ENCODE results near the gene AMIGO1.
A peak's percentile ranks its signal among the peaks of the same experiment; 100 is the strongest.

Gene AMIGO1

GRCh38 chr1:109543283-109543987, 33.9 kb upstream of the AMIGO1 start:
- Histone ChIP-seq H3K36me3 (no peaks in the 10 kb centered on the region), H4K20me1 (no peaks in the 10 kb centered on the region), H3K9ac (no peak overlapping the region), H3K4me2 (no peak overlapping the region), H3K9me3 (no peaks in the 10 kb centered on the region), H3K27ac (no peak overlapping the region), H3K4me1 (peaks cover 24% of the 10 kb centered on the region), H3K4me3 (no peak overlapping the region), H3K27me3 (no peaks in the 10 kb centered on the region)
- TF ChIP-seq Cebpa-rat (IDR thresholded peaks at IDR 0.05): no peak

GRCh38 chr1:109542657-109543056, 33.1 kb upstream of the AMIGO1 start:
- Histone ChIP-seq H3K27ac (no peak overlapping the region), H3K27me3 (no peaks in the 10 kb centered on the region), H3K4me2 (no peak overlapping the region), H4K20me1 (no peaks in the 10 kb centered on the region), H3K4me1 (peaks cover 24% of the 10 kb centered on the region), H3K9me3 (no peaks in the 10 kb centered on the region), H3K4me3 (no peak overlapping the region), H3K9ac (no peak overlapping the region), H3K36me3 (no peaks in the 10 kb centered on the region)
- no peak for TF ChIP-seq Cebpa-rat (IDR thresholded peaks at IDR 0.05)

GRCh38 chr1:109541102-109541501, 31.6 kb upstream of the AMIGO1 start:
- H3K4me2 ChIP-seq: peak overlapping the region; percentile 47
- H3K9me3 ChIP-seq: no peaks in the 10 kb centered on the region
- no peak overlapping the region for H3K27ac ChIP-seq
- TF ChIP-seq Cebpa-rat (IDR thresholded peaks at IDR 0.05): no peak
- peaks cover 14% of the 10 kb centered on the region for H3K4me1 ChIP-seq
- H3K9ac ChIP-seq: no peak overlapping the region
- no peaks in the 10 kb centered on the region for H4K20me1 ChIP-seq
- H3K36me3 ChIP-seq: no peaks in the 10 kb centered on the region
- no peaks in the 10 kb centered on the region for H3K27me3 ChIP-seq
- no peak overlapping the region for H3K4me3 ChIP-seq

- Histone ChIP-seq H3K27ac (no peak within 1 kb of the TSS), H3K9me3 (no peaks in the 10 kb centered on the region), H3K27me3 (no peaks in the 10 kb centered on the region), H3K9ac (no peak within 1 kb of the TSS), H4K20me1 (no peaks in the 10 kb centered on the region), H3K4me1 (peaks cover 22% of the 10 kb centered on the region), H3K4me2 (peak within 1 kb of the TSS; percentile 47), H3K36me3 (no peaks in the 10 kb centered on the region), H3K4me3 (no peak within 1 kb of the TSS)
- no peak for TF ChIP-seq Cebpa-rat (IDR thresholded peaks at IDR 0.05)
These were observed 30.1 kb upstream of the AMIGO1 start, which contains the start of gene GPR61 for GRCh38 chr1:109539676-109540075. Gene GPR61 (plus strand): TSS chr1:109539872. CDS start chr1:109543023, 3,151 bp downstream.

GRCh38 chr1:109538827-109539555, 29.5 kb upstream of the AMIGO1 start:
- H3K4me2 ChIP-seq: no peak overlapping the region
- no peak overlapping the region for H3K4me3 ChIP-seq
- H3K27ac ChIP-seq: no peak overlapping the region
- no peaks in the 10 kb centered on the region for H3K27me3 ChIP-seq
- peaks cover 22% of the 10 kb centered on the region for H3K4me1 ChIP-seq
- TF ChIP-seq Cebpa-rat (IDR thresholded peaks at IDR 0.05): no peak
- H3K9ac ChIP-seq: no peak overlapping the region
- no peaks in the 10 kb centered on the region for H3K9me3 ChIP-seq
- no peaks in the 10 kb centered on the region for H4K20me1 ChIP-seq
- H3K36me3 ChIP-seq: no peaks in the 10 kb centered on the region

GRCh38 chr1:109537450-109538178, 28.1 kb upstream of the AMIGO1 start:
- Histone ChIP-seq H3K27me3 (no peaks in the 10 kb centered on the region), H3K9ac (no peak overlapping the region), H4K20me1 (no peaks in the 10 kb centered on the region), H3K36me3 (no peaks in the 10 kb centered on the region), H3K4me3 (no peak overlapping the region), H3K4me2 (no peak overlapping the region), H3K9me3 (no peaks in the 10 kb centered on the region), H3K27ac (no peak overlapping the region), H3K4me1 (peaks cover 24% of the 10 kb centered on the region)
- TF ChIP-seq Cebpa-rat (IDR thresholded peaks at IDR 0.05): no peak

GRCh38 chr1:109535971-109536491, 26.5 kb upstream of the AMIGO1 start:
- peak overlapping the region; percentile 35 for H3K27ac ChIP-seq
- peak overlapping the region; percentile 46; the same call in 1 of the 2 replicates for H3K9ac ChIP-seq
- no peak overlapping the region for H3K4me3 ChIP-seq
- H3K27me3 ChIP-seq: no peaks in the 10 kb centered on the region
- no peaks in the 10 kb centered on the region for H3K36me3 ChIP-seq
- peak overlapping the region; percentile 61 for H3K4me2 ChIP-seq
- H3K9me3 ChIP-seq: no peaks in the 10 kb centered on the region
- H3K4me1 ChIP-seq: peaks cover 37% of the 10 kb centered on the region
- H4K20me1 ChIP-seq: no peaks in the 10 kb centered on the region
- TF ChIP-seq Cebpa-rat (IDR thresholded peaks at IDR 0.05): no peak

- Histone ChIP-seq H3K9me3 (no peaks in the 10 kb centered on the region), H3K27me3 (no peaks in the 10 kb centered on the region), H3K4me2 (peak overlapping the region; percentile 61), H3K4me3 (no peak overlapping the region), H3K9ac (0 out of 2 replicates have a peak overlapping the region, but pooled peaks have one; percentile 46), H4K20me1 (no peaks in the 10 kb centered on the region), H3K4me1 (peaks cover 37% of the 10 kb centered on the region), H3K36me3 (no peaks in the 10 kb centered on the region), H3K27ac (peak overlapping the region; percentile 35)
- no peak for TF ChIP-seq Cebpa-rat (IDR thresholded peaks at IDR 0.05)
These were observed 26.0 kb upstream of the AMIGO1 start for GRCh38 chr1:109535481-109535880.

- no peaks in the 10 kb centered on the region for H3K36me3 ChIP-seq
- no peak overlapping the region for H3K9ac ChIP-seq
- peaks cover 46% of the 10 kb centered on the region for H3K4me1 ChIP-seq
- no peak overlapping the region for H3K4me3 ChIP-seq
- H3K4me2 ChIP-seq: no peak overlapping the region
- no peaks in the 10 kb centered on the region for H3K27me3 ChIP-seq
- H3K27ac ChIP-seq: no peak overlapping the region
- TF ChIP-seq Cebpa-rat (IDR thresholded peaks at IDR 0.05): no peak
- no peaks in the 10 kb centered on the region for H3K9me3 ChIP-seq
- no peaks in the 10 kb centered on the region for H4K20me1 ChIP-seq
These were observed 24.9 kb upstream of the AMIGO1 start for GRCh38 chr1:109534307-109534858.
